Uterus (tissue), 4 donors: Measurements from ENCODE around the gene AREL1. TPM values are rescaled to one million over a fixed set of nuclear protein-coding genes. Genes with fewer than 3 reads are reported as not detected.

ENCODE experiments used
- DNase-seq, 2 donors: peaks; one replicate each; pipeline ENCODE4 v3.0.0-alpha.2; 2019 to 2020
- H3K27ac ChIP-seq, 2 donors: fragments of 200-600 bp; sonication (generic); 1 replicate in 1 of 2; 2 replicates in 1 of 2; pipeline ENCODE4 v1.5.1; 2016 to 2018
- H3K27me3 ChIP-seq, 2 donors: fragments of 200-600 bp; sonication (generic); one replicate each; pipeline ENCODE4 v1.5.1; 2018 to 2019; ENCODE audit warnings: control low read depth in 1 of 2
- H3K36me3 ChIP-seq, 2 donors: fragments of 200-600 bp; sonication (generic); one replicate each; pipeline ENCODE4 v1.5.1; 2019; ENCODE audit warnings: control low read depth in 1 of 2
- H3K4me1 ChIP-seq, 2 donors: fragments of 200-600 bp; sonication (generic); one replicate each; pipeline ENCODE4 v1.5.1; 2018 to 2019; ENCODE audit warnings: control low read depth in 1 of 2
- H3K4me3 ChIP-seq, 2 donors: fragments of 200-600 bp; sonication (generic); 1 replicate in 1 of 2; 2 replicates in 1 of 2; pipeline ENCODE4 v1.5.1; 2018 to 2019; ENCODE audit warnings: mild to moderate bottlenecking in 1 of 2
- H3K9me3 ChIP-seq, 2 donors: fragments of 200-600 bp; sonication (generic); one replicate each; pipeline ENCODE4 v1.5.1; 2019; ENCODE audit warnings: control low read depth in 1 of 2
- CTCF ChIP-seq, 4 experiments: fragments of 200-600 bp in 2 of 4; fragments of 450-650 bp in 2 of 4; sonication (generic) in 2 of 4; IDR thresholded peaks; one replicate each; pipeline ENCODE4 v1.5.1; 2016 to 2019; ENCODE audit warnings: antibody characterized with exemption in 4 of 4, mild to moderate bottlenecking in 2 of 4, moderate library complexity in 1 of 4
- POLR2A ChIP-seq, 2 donors: fragments of 450-650 bp; IDR thresholded peaks; one replicate each; pipeline ENCODE4 v1.6.1; 2016; ENCODE audit warnings: antibody characterized with exemption in 2 of 2, mild to moderate bottlenecking in 1 of 2, moderate library complexity in 1 of 2
- intact Hi-C: fragments of 100-400 bp; cut with DNase I; formaldehyde crosslinking; loops from one replicate; pipeline ENCODE4 v1.15.1; 2023; ENCODE audit warnings: low total_unique reads
- total RNA-seq, 4 donors: library from RNA; depleted of rRNA in 3 of 4; stranded (reverse); fragments of >200 nt in 3 of 4; gene quantifications; one replicate each; pipeline versions ENCODE4 v1.1.0 to v1.2.4, GENCODE V29; 2014 to 2023
- donor health status: DM: yes; HTN: yes; CAD: no.

AREL1 gene
- total RNA-seq, 4 donors from 2014 or later: 2.1 to 33.8 (median 22.3) TPM

DNA sequence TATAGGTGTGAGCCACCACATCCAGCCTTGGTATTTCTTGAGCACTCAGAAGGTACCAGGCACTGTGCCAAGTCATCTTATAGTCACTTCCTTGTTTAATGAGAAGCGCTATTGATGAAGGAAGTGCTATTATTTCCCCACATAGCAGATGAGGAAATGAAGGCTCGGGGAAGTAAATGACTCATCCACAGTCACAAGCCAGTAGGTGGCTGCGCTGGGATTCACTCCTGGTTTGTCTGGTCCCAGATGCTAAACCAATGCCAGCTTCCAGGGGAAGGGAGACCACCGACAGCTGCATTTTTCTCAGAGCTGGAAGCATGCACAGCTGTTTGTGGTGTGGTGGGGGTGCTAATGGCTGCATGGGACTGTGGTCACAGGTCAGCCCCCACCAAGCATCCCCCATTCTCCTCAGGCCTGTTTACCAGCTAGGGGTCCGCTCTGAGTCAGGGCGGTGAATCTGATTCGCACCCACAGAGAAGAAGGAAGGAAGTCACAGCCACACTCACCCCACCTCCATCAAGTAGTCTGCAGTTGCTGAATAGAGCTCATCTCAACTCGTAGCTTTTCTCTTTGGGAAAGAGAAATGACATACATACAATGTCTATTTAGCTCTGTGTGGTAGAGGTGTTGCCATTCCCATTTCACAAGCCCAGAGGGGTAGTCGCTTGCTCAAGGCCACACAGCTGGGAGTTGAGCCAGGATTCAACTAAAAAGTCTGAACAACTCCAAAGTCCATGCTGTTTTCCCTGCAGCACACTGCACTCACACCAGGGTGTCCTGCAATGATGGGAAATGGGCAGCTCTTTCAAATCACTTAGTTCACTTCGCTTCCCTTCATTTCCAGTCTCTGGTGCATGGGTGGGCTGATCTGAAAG lies 94.6 kb downstream of the AREL1 start:
- no peak overlapping the region for H3K4me3 ChIP-seq
- H3K9me3 ChIP-seq: no peaks in the 10 kb centered on the region
- intact Hi-C loops: no loop called here
- H3K4me1 ChIP-seq: peaks cover 7% of the 10 kb centered on the region in 2 donors
- no peaks in the 10 kb centered on the region for H3K36me3 ChIP-seq
- peak overlapping the region; percentile 82 to 93 for H3K27ac ChIP-seq
- no peaks in the 10 kb centered on the region for H3K27me3 ChIP-seq
- TF ChIP-seq POLR2A (IDR thresholded peaks at IDR 0.05) (no peak), CTCF (IDR thresholded peaks at IDR 0.05) (no peak)
- DNase-seq: no peak

- Histone ChIP-seq H3K4me1 (peaks cover 7% of the 10 kb centered on the region in 2 donors), H3K27ac (no peak overlapping the region)
- intact Hi-C loops: no loop called here
These were observed 95.7 kb downstream of the AREL1 start for GRCh38 chr14:74616996-74617700.

GRCh38 chr14:74616507-74616906 lies 96.4 kb downstream of the AREL1 start:
- TF ChIP-seq CTCF (IDR thresholded peaks at IDR 0.05): no peak
- no peak for TF ChIP-seq POLR2A (IDR thresholded peaks at IDR 0.05)
- DNase-seq: no peak
- Histone ChIP-seq H3K27ac (no peak overlapping the region), H3K4me1 (peaks cover 7% of the 10 kb centered on the region in 2 donors), H3K4me3 (no peak overlapping the region), H3K36me3 (no peaks in the 10 kb centered on the region), H3K9me3 (no peaks in the 10 kb centered on the region), H3K27me3 (no peaks in the 10 kb centered on the region)
- intact Hi-C loops: no loop called here

More at GRCh38 chr14:74616996-74617700, 95.7 kb downstream of the AREL1 start:
- Histone ChIP-seq H3K9me3 (no peaks in the 10 kb centered on the region), H3K27me3 (no peaks in the 10 kb centered on the region), H3K4me3 (no peak overlapping the region), H3K36me3 (no peaks in the 10 kb centered on the region)
- TF ChIP-seq CTCF (IDR thresholded peaks at IDR 0.05) (no peak), POLR2A (IDR thresholded peaks at IDR 0.05) (no peak)
- no peak for DNase-seq

- Histone ChIP-seq H3K9me3 (no peaks in the 10 kb centered on the region), H3K4me3 (no peak overlapping the region), H3K27me3 (no peaks in the 10 kb centered on the region), H3K36me3 (no peaks in the 10 kb centered on the region), H3K4me1 (peaks cover 7 to 11% of the 10 kb centered on the region in 2 donors), H3K27ac (no peak overlapping the region)
- no peak for TF ChIP-seq POLR2A (IDR thresholded peaks at IDR 0.05)
- TF ChIP-seq CTCF (IDR thresholded peaks at IDR 0.05): no peak
- DNase-seq: no peak
- intact Hi-C loops: no loop called here
These were observed 97.1 kb downstream of the AREL1 start for GRCh38 chr14:74615735-74616134.
